Loucy (cell line): ENCODE data around the gene KCNK3.

Experiments used
- EZH2phosphoT487 ChIP-seq: fragments of 200-600 bp; IDR thresholded peaks from 2 replicates; pipeline ENCODE4 v1.6.1; 2018; ENCODE audit warnings: antibody characterized with exemption, mild to moderate bottlenecking, moderate library complexity, borderline replicate concordance
- TF ChIP-seq, protein P1 (sequence below): fragments of 200-600 bp; sonication (generic); conservative IDR thresholded peaks from 2 replicates; pipeline ENCODE4 v1.5.1; 2014; ENCODE audit warnings: mild to moderate bottlenecking, antibody characterized with exemption, low read length

GRCh38 chr2:26707747-26708146 is 15.2 kb downstream of the KCNK3 start:
- TF ChIP-seq, protein P1, sequence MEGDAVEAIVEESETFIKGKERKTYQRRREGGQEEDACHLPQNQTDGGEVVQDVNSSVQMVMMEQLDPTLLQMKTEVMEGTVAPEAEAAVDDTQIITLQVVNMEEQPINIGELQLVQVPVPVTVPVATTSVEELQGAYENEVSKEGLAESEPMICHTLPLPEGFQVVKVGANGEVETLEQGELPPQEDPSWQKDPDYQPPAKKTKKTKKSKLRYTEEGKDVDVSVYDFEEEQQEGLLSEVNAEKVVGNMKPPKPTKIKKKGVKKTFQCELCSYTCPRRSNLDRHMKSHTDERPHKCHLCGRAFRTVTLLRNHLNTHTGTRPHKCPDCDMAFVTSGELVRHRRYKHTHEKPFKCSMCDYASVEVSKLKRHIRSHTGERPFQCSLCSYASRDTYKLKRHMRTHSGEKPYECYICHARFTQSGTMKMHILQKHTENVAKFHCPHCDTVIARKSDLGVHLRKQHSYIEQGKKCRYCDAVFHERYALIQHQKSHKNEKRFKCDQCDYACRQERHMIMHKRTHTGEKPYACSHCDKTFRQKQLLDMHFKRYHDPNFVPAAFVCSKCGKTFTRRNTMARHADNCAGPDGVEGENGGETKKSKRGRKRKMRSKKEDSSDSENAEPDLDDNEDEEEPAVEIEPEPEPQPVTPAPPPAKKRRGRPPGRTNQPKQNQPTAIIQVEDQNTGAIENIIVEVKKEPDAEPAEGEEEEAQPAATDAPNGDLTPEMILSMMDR, result no peak
- no peak for TF ChIP-seq EZH2phosphoT487
